KBM-7 (cell line): Measurements from ENCODE around the gene CCDC80.

ENCODE experiments used
- DNase-seq: peaks from one replicate; pipeline ENCODE4 v3.0.0-alpha.2; 2015
- in situ Hi-C: fragments of 300-500 bp; cut with MboI; formaldehyde crosslinking; loops from 2 replicates; pipeline ENCODE4 v1.14.3; 2020; ENCODE audit warnings: low sequenced_read_pairs, low pct_unique_long_range_greater_than_20kb, mixed read lengths

Gene CCDC80

GRCh38 chr3:112561484-112561733, 79.5 kb downstream of the CCDC80 start:
- in situ Hi-C loops = no loop called here
- DNase-seq = no peak

DNA sequence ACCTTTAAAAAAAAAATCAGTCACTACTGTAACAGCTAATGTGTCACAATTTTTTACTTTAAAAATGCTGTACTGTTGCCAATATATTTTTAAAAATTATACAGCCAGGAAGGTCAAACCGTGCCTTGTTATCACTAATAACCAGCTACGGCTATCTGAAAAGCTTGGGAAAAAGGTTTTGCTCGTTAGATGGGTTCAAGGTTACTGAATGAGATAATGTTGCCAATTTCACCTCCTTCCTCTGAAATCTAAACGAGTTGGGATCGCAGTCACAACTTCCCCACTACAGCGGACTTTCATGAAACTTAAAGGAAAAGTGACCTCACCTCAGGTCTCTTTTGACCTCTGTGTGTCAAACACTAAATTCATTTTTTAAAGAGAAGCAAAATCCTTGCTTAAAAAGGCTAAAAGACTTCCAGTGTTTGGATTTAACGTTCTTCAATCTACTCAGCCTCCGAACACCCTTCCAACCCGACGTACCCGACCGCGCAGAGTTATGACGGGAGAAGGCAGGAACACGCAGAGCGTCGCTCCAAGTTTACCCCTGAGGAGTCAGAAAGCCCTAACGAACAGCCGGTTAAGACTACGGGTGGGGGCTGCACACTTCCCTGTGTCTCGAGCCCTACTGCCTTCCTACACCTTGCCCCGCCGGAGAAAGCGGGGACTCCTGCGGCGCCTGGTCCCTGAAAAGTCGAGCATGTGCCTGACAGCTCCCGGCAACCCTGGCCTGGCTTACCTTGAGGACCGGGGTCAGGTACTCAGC, 80.0 kb downstream of the CCDC80 start:
- peak; percentile 86 for DNase-seq
- in situ Hi-C loops = no loop called here

GRCh38 chr3:112560307-112560706, 80.6 kb downstream of the CCDC80 start:
- in situ Hi-C loops = no loop called here
- DNase-seq = no peak

DNA sequence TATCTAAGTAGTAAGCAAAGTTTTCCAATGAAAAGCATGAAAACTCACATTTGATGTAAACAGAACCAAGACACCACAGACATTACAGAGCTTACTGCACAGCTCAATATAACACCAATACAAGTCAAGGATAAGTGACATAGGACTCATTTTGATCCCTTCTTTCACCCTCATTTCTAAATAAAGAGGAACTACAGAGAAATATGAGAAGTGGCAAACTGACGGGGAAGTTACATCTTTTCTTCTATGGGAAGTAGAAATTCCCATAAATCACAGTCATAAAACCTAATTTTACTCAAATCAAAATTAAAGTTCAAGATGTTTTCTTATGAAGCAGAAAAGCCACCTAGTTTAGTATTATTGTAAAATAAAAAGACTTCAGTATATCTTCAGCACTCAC, 83.0 kb downstream of the CCDC80 start:
- peak; percentile 45 for DNase-seq
- in situ Hi-C loops = no loop called here

DNA sequence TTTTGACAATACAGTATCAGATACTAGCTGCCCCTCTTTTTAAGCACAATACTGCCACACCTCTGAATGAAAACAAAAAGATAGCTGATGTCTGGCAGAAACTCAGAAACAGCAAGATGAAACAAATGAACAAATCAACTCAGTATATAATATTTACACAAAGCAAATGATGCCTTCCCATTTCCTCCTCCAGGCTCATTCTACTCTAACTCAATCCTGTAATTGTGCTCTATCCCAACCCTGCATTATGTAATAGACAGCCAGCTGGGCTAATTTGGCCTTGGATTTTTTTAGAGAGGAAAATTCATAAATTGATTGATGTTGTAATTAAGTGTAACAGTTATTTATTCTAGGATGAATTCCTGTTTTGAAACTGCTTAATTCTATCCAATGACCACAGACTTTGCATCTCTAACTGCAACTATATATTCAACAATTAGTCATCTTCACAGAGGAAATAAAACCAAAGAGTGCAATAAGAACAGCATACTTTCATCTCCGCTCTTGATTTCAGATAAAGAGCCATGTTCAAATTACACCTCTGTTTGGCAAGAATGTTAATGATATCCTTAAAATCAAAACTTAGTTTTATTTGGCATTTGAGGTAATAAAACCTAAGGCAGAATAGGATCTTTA, 85.3 kb downstream of the CCDC80 start:
- in situ Hi-C loops = no loop called here
- no peak for DNase-seq

- in situ Hi-C loops = no loop called here
- no peak for DNase-seq
Observed at GRCh38 chr3:112550859-112551258, 90.1 kb downstream of the CCDC80 start.
